ENCODE data around the gene ZNF74.
A peak's percentile ranks its signal among the peaks of the same experiment; 100 is the strongest.
"Not testable (repeated sequence)": the region's sequence is repeated elsewhere in the genome, so short reads cannot be mapped to it uniquely, and the experiment has no call there.

Gene ZNF74

GRCh38 chr22:20376983-20377382 lies 17.0 kb upstream of the ZNF74 start:
- DNase-seq, result peak; percentile 3

DNA sequence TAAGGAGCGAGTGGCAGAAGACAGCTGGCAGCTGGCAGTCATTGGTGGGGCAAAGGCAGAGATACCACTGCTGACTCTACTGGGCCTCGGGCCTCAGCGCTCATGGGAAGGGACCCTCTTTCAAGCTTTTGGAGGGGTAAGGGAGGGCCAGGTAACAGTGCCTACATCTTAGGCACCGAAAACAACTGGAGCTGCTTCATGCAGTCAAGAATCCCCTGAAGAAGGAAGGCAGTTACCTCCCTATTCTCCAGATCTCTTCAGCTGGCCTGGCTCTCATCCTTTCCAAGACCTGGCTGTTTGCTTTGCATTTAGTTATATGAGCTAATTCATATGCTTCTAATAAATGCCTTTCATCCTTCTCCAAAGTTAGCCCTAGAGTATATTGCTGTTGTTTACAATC lies 15.8 kb upstream of the ZNF74 start:
- peak; percentile 22 for DNase-seq

DNA sequence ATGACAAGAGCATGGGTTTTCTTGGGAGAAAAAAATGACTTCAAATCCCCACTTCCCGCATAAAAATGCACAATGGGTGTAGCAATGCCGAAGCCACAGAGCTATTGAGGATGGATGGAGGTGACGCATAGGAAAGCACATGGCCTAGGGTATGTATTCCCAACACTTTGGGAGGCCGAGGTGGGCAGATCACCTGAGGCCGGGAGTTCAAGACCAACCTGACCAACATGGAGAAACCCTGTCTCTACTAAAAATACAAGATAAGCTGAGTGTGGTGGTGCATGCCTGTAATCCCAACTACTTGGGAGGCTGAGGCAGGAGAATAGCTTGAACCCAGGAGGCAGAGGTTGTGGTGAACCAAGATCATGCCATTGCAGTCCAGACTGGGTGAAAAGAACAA lies 15.3 kb upstream of the ZNF74 start:
- not testable (repeated sequence) for DNase-seq

GRCh38 chr22:20380486-20380885 lies 13.5 kb upstream of the ZNF74 start:
- peak; percentile 26 for DNase-seq

- DNase-seq, result peak; percentile 35
These were observed 10.4 kb upstream of the ZNF74 start for GRCh38 chr22:20383538-20383937.

DNA sequence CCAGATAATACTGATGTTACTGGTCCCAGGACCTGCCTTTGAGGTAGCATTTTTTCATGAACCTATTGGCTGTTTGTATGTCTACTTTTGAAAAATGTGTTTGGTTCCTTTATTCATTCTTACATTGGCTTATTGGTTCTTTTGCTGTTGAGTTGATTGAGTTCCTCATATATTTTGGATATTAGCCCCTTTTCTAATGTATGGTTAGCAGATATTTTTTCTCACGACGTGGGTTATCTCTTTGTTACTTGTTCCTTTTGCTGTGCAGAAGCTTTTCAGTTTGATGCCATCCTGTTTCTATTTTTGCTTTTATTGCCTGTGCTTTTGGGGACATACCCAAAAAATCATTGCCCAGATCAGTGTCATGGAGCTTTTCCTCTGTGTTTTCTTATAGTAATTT lies 9.8 kb upstream of the ZNF74 start:
- DNase-seq, result no peak

- DNase-seq, result no peak
These were observed 9.1 kb upstream of the ZNF74 start for GRCh38 chr22:20384865-20385264.

GRCh38 chr22:20386336-20386735 lies 7.6 kb upstream of the ZNF74 start:
- no peak for DNase-seq

DNA sequence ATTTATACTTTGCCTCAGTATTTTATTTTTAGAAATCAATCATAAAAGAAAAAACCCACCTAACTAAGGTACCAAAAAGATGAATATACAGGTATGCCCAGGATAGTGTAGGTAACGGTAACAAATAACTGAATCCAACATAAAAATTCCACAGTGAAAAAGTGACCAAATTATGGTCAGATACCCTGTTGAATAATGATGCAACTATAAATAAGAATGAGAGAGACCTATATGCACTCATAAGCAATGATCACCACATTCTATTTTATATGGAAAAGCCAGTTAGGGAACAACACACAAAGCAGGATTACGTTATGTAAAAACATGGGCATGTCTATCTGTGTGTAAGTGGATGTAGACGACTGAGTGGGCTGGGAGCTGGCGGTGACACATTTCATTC lies 7.0 kb upstream of the ZNF74 start:
- DNase-seq, result no peak

DNA sequence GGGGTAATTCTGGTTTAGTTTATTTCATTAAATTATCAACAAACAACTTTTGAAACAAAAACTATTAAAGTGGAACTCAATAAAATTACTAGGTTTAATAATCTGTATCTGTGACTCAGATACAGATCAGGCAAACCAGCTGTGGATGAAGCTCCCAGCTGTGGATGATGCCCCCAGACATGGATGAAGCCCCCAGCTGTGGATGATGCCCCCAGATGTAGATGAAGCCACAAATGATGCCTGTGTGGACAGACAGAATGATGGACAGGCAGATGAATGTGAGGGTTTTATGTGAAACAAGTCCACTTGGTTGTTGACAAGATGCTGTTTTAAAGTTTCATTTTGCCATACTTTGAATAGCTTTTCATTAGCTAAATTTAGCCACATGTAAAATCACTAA lies 5.8 kb upstream of the ZNF74 start:
- DNase-seq, result no peak

- DNase-seq, result no peak
These were observed 4.7 kb upstream of the ZNF74 start for GRCh38 chr22:20389288-20389687.

DNA sequence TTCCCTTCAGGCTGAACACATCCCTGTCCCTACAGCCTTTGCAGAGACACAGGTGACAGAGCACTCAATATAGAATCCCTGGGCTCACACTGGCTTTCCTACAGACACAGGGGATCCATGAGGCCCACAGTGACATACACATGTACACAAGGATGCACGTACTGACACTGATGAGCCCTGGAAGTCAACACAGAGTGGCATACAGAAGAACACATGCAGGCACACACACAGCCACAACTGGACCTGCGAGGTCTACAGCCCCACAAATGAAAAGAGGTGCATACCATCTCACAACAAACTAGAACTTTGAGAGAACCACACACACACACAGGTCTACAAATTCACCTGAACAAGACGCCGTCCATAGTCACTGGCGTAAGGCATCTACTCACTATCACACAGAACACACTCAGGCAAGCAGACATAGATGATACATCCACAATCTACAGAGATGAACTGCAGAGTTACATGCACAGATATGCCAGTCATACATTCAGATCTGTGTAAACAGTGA lies 3.5 kb upstream of the ZNF74 start:
- peak; percentile 6 for DNase-seq

GRCh38 chr22:20391222-20391621 lies 2.7 kb upstream of the ZNF74 start:
- DNase-seq, result peak; percentile 30

GRCh38 chr22:20392365-20392881 lies 1.5 kb upstream of the ZNF74 start:
- peak; percentile 21 for DNase-seq

- DNase-seq, result no peak
These were observed 807 bp upstream of the ZNF74 start for GRCh38 chr22:20392983-20393704.

DNA sequence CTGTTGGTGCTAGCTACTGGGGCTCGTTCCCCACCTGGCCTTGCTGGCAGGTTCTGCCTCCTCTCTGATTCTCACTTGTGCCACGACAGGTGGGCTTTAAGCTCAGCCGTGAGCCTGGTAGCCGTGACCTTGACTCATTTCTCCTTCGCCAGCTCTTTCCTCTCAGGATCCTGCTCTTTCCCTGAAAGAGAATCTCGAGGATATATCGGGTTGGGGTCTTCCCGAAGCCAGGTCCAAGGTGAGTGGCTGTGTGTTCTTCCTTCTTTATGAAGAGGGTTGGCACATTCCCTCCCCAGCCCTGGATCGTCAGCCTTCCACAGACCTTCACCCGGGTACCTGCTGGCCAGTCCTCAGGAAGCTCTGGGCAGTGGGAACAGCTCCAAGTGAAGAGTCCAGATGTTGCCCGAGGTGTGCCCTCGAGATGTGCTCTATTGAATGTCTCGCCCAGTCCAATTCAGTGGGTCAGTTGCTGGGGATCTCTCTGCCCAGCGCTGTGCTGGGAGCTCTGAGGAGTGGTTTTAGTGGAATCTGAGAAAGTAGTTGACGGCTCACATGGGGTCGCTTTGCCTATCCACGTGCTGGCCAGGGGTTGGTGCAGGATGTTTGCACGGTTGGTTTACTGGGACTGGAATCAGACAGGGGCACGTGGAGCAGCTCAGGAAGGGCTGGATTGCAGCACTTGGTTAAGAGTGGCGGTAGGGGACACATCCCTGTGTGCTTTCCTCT lies 1.4 kb downstream of the ZNF74 start:
- DNase-seq, result no peak

DNA sequence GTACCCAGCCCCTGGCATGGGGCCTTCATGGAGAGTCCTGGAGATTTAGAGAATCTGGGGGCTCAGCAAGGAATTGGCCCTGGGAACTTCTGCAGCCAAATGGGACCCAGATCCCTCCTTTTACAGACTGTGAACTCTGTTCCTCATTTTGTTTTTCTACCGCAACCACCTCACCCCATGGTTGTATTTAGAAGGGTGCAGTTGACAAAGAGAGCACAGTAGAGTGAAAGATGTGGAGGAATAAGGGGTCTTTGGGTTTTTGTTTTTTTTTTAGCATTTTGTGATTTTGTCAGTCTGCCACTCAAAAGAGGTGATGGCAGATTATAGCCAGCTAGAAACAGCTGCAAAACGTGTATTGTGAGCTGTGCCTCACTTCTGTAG lies 1.9 kb downstream of the ZNF74 start:
- no peak for DNase-seq

DNA sequence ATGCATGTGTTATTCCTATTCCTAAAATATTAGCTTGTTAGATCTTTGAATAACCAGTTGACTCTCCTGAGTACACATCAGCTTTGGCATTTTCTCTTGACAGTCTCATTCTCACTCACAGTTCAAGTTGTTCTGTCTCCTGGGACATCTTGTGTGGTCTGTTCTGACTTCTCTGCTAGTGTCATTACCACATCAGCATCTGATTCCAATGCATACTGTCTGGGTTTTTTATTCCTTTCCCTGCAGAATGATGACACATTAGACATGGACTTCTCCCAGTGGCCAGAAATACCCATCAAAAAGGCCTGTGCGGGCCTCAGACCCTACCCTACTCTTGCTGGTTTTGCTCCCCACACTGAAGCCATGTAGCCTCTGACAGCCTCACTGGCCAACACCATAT lies 2.7 kb downstream of the ZNF74 start:
- no peak for DNase-seq

GRCh38 chr22:20397498-20397897 lies 3.5 kb downstream of the ZNF74 start:
- DNase-seq, result no peak

GRCh38 chr22:20398420-20398819 lies 4.5 kb downstream of the ZNF74 start:
- no peak for DNase-seq

- DNase-seq, result peak; percentile 17
These were observed 6.1 kb downstream of the ZNF74 start for GRCh38 chr22:20399866-20400605.

- peak; percentile 2 for DNase-seq
These were observed 6.8 kb downstream of the ZNF74 start for GRCh38 chr22:20400606-20401375.

Data from islet precursor cell (in vitro differentiated cells).